ENCODE data around the gene PKNOX2. TPM values are rescaled to one million over a fixed set of nuclear protein-coding genes. Genes with fewer than 3 reads are reported as not detected.

The PKNOX2 gene
- total and polyA plus RNA-seq, 9 donors: 10.6 to 42.3 (median 30.0) TPM

DNA sequence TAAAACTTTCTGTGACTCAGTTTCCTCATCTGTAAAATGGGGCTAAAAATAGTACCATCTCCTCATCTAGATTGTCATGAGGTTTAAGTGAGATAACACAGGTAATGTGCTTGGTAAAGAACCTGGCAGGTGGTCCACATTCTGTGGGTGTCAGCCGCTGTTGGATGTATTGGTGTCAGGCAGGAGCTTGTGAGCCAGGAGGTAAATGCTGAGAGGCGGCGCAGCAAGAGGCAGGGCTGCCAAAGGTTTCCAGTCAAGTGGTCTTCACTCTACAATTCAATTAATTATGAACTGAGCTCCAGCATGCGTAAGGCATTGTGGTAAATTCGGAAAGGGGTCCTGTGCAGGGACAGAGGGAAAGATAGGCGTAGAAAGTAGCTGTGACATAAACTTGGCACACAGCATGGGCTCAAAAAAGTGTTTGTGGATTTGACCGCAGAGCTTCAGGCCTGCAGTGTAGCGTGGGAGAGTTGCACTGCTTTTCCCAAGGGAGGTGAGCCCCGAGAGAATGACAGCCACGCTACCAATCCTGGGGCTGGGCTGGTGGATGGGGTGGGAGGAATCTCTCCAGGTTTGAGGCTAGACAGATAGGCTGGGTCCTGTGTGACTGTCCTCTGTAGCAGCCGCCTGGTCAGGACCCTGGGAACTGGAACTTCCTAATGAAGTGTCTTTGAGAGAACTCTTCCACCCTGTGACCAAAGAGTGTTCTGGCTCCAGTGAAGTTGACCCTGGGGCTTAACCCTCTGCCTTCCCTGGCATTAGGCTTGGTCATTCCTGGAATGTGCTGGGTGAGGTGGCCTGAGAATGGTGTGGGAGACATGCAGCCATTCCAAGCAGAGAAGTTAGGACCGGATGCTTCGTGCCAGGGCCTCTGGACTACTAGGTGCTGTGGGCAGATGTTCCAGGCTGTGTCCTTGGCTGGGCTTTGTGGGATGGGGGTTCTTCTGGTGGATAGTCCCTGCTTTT, 209.2 kb downstream of the PKNOX2 start:
- intact Hi-C loops (cut with DNase I): no loop called here
- H3K4me1 ChIP-seq (ENCODE audit: insufficient read depth): peaks cover 4% of the 10 kb centered on the region
- H3K36me3 ChIP-seq: no peaks in the 10 kb centered on the region
- no peak overlapping the region for H3K27ac ChIP-seq
- no peaks in the 10 kb centered on the region for H3K9me3 ChIP-seq
- DNase-seq: no peak
- 73 to 83% (median 78%) methylated on average over 13 of the region's 13 CpGs for WGBS, 3 donors
- TF ChIP-seq, protein P1, sequence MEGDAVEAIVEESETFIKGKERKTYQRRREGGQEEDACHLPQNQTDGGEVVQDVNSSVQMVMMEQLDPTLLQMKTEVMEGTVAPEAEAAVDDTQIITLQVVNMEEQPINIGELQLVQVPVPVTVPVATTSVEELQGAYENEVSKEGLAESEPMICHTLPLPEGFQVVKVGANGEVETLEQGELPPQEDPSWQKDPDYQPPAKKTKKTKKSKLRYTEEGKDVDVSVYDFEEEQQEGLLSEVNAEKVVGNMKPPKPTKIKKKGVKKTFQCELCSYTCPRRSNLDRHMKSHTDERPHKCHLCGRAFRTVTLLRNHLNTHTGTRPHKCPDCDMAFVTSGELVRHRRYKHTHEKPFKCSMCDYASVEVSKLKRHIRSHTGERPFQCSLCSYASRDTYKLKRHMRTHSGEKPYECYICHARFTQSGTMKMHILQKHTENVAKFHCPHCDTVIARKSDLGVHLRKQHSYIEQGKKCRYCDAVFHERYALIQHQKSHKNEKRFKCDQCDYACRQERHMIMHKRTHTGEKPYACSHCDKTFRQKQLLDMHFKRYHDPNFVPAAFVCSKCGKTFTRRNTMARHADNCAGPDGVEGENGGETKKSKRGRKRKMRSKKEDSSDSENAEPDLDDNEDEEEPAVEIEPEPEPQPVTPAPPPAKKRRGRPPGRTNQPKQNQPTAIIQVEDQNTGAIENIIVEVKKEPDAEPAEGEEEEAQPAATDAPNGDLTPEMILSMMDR (IDR thresholded peaks at IDR 0.05): no peak
- TF ChIP-seq POLR2A (IDR thresholded peaks at IDR 0.05): no peak
- TF ChIP-seq EP300 (IDR thresholded peaks at IDR 0.05): no peak
- H3K27me3 ChIP-seq: no peaks in the 10 kb centered on the region
- no peak overlapping the region for H3K4me3 ChIP-seq

DNA sequence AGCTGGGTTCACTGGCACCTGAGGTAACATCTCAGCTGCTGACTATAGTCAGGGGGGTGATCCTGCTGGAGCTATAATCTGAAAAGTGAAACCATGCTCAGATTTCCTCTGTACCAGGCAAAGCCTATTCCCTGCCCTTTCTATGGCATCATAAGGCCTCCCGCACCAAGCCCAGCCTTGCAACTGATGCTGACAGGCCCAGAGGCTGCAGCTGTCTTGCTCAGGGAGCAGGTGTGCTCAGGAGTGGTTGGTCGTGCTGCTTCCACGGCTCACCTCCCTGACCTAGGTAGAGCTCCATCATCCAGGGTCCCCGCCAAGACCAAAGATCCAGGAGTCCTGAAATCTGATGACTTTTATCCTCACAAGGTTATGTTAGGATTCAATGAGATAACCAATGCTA, 209.8 kb downstream of the PKNOX2 start:
- H3K4me3 ChIP-seq: no peak overlapping the region
- intact Hi-C loops (cut with DNase I): no loop called here
- TF ChIP-seq POLR2A (IDR thresholded peaks at IDR 0.05) (no peak), EP300 (IDR thresholded peaks at IDR 0.05) (no peak)
- TF ChIP-seq, protein P1 (IDR thresholded peaks at IDR 0.05): no peak

DNA sequence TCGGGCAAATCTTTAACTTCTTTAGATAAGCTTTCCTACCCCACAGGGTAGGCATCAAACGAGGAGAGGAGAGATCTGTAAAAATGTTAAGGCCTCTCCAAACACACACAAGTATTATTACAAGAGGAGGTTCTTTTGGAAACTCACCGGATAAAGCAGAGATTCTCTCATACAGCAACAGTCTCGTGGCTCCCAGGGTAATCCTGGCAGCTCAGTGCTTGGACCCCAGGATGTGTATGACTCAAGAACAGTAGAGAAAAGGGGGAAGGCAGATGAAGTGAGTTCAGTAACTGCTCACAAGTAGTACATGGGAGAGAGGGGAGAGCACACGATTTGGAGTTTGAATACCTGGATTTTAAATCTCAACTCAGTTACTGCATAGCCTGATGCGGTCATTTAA, 210.6 kb downstream of the PKNOX2 start:
- no peak overlapping the region for H3K27ac ChIP-seq
- WGBS, 3 donors: 71 to 77% (median 73%) methylated on average over 6 of the region's 6 CpGs
- H3K9me3 ChIP-seq: no peaks in the 10 kb centered on the region
- intact Hi-C loops (cut with DNase I): no loop called here
- H3K27me3 ChIP-seq: no peaks in the 10 kb centered on the region
- no peak overlapping the region for H3K4me3 ChIP-seq
- TF ChIP-seq, protein P1 (IDR thresholded peaks at IDR 0.05): no peak
- TF ChIP-seq EP300 (IDR thresholded peaks at IDR 0.05): no peak
- TF ChIP-seq POLR2A (IDR thresholded peaks at IDR 0.05): no peak
- DNase-seq: no peak
- no peaks in the 10 kb centered on the region for H3K36me3 ChIP-seq
- H3K4me1 ChIP-seq (ENCODE audit: insufficient read depth): peaks cover 4% of the 10 kb centered on the region

More for the DNA sequence above, 209.8 kb downstream of the PKNOX2 start:
- Histone ChIP-seq H3K4me1 (ENCODE audit: insufficient read depth) (peaks cover 4% of the 10 kb centered on the region), H3K27ac (no peak overlapping the region), H3K27me3 (no peaks in the 10 kb centered on the region), H3K9me3 (no peaks in the 10 kb centered on the region), H3K36me3 (no peaks in the 10 kb centered on the region)
- 89 to 97% (median 91%) methylated on average over 4 of the region's 4 CpGs for WGBS, 3 donors
- DNase-seq: no peak

DNA sequence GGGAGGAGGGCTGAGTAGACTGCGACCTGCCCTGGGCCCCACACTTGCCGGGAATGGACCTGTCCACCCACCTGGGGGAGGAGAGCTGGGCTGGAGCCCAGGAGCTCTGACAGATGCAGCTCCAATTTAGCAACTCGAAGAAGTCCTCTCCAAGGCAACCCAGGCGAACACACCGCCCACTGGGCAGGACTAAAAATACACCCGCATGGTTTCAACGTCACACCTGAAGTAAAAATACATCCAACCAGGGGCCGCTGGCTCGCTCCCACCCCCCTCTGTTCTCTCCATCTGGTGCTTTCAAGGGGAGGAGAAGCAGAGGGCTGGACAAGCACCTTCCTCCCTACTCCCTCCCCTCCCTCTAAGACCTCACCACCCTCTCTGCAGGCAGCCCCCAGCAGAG, 211.6 kb downstream of the PKNOX2 start:
- Histone ChIP-seq H3K4me1 (ENCODE audit: insufficient read depth) (peaks cover 4% of the 10 kb centered on the region), H3K27me3 (no peaks in the 10 kb centered on the region), H3K27ac (peak overlapping the region in 1 of 2 donors; percentile 4), H3K9me3 (no peaks in the 10 kb centered on the region), H3K36me3 (no peaks in the 10 kb centered on the region), H3K4me3 (no peak overlapping the region)
- 16 to 29% (median 26%) methylated on average over 9 of the region's 9 CpGs for WGBS, 3 donors
- intact Hi-C loops (cut with DNase I): no loop called here
- TF ChIP-seq, protein P1 (IDR thresholded peaks at IDR 0.05): no peak
- TF ChIP-seq POLR2A (IDR thresholded peaks at IDR 0.05): no peak
- TF ChIP-seq EP300 (IDR thresholded peaks at IDR 0.05): no peak
- DNase-seq: peak; percentile 47 to 72 (median 69)

Data from ovary (tissue), 9 donors.